ENCODE measurements around the gene RAET1G. TPM values are rescaled to one million over a fixed set of nuclear protein-coding genes. Genes with fewer than 3 reads are reported as not detected.
"Not testable (repeated sequence)": the region's sequence is repeated elsewhere in the genome, so short reads cannot be mapped to it uniquely, and the experiment has no call there.

The RAET1G gene
- total RNA-seq, 4 donors from 2014 or later, result not detected

- in situ Hi-C loops (cut with MboI; ENCODE audit: low pct_ligation_motif_present in 1 of 4, low pct_unique_long_range_greater_than_20kb in 1 of 4, low sequenced_read_pairs in 3 of 4) (loop anchor here in 1 of 4 donors (10.0 kb wide), 1 partner anchor 75 kb away; no protein-coding TSS in a partner anchor), intact Hi-C loops (cut with DNase I; ENCODE audit: low total_unique reads) (no loop called here)
- TF ChIP-seq CTCF (IDR thresholded peaks at IDR 0.05) (no peak), EP300 (IDR thresholded peaks at IDR 0.05; ENCODE audit: low read depth) (no peak), POLR2A (IDR thresholded peaks at IDR 0.05) (no peak), POLR2AphosphoS5 (IDR thresholded peaks at IDR 0.05) (no peak)
- Histone ChIP-seq H3K9me3 (no peaks in the 10 kb centered on the region), H3K27me3 (peaks cover 90% of the 10 kb centered on the region), H3K27ac (no peak overlapping the region), H3K36me3 (no peaks in the 10 kb centered on the region), H3K4me3 (no peak overlapping the region), H3K4me1 (peaks cover 13 to 29% (median 25%) of the 10 kb centered on the region in 4 donors)
- DNase-seq, result no peak
- 21% methylated on average over 3 to 5 of the region's 5 CpGs for WGBS, 2 donors (ENCODE audit: low coverage in 1 of 2)
Measured at GRCh38 chr6:149939356-149939648, 16.4 kb upstream of the RAET1G start.

- Histone ChIP-seq H3K9me3 (no peaks in the 10 kb centered on the region), H3K27ac (no peak overlapping the region), H3K27me3 (peaks cover 93% of the 10 kb centered on the region), H3K4me3 (peak overlapping the region; percentile 14 to 53 (median 32)), H3K4me1 (peaks cover 13 to 29% (median 25%) of the 10 kb centered on the region in 4 donors), H3K36me3 (no peaks in the 10 kb centered on the region)
- DNase-seq, result no peak
- WGBS, 2 donors (ENCODE audit: low coverage in 1 of 2), result 1 to 7% methylated on average over 7 to 57 of the region's 58 CpGs
- in situ Hi-C loops (cut with MboI; ENCODE audit: low pct_ligation_motif_present in 1 of 4, low pct_unique_long_range_greater_than_20kb in 1 of 4, low sequenced_read_pairs in 3 of 4), result loop anchor here in 1 of 4 donors (10.0 kb wide), 1 partner anchor 76 kb away; no protein-coding TSS in a partner anchor
- TF ChIP-seq CTCF (IDR thresholded peaks at IDR 0.05), result no peak
- TF ChIP-seq EP300 (IDR thresholded peaks at IDR 0.05; ENCODE audit: low read depth), result no peak
- intact Hi-C loops (cut with DNase I; ENCODE audit: low total_unique reads), result no loop called here
Measured at GRCh38 chr6:149938571-149939355, 15.8 kb upstream of the RAET1G start.

GRCh38 chr6:149938013-149938570, 15.2 kb upstream of the RAET1G start:
- Histone ChIP-seq H3K4me3 (peak overlapping the region in 3 of 4 donors; percentile 29 to 53 (median 36)), H3K27me3 (peaks cover 96% of the 10 kb centered on the region), H3K4me1 (peaks cover 13 to 29% (median 25%) of the 10 kb centered on the region in 4 donors)
- H3K27ac ChIP-seq; H3K9me3 ChIP-seq; H3K36me3 ChIP-seq; intact Hi-C loops (cut with DNase I; ENCODE audit: low total_unique reads); DNase-seq: not testable (repeated sequence)
- in situ Hi-C loops (cut with MboI; ENCODE audit: low pct_ligation_motif_present in 1 of 4, low pct_unique_long_range_greater_than_20kb in 1 of 4, low sequenced_read_pairs in 3 of 4), result loop anchor here in 1 of 4 donors (10.0 kb wide), 1 partner anchor 77 kb away; no protein-coding TSS in a partner anchor
- WGBS, 2 donors (ENCODE audit: low coverage in 1 of 2), result 0 to 6% methylated on average over 6 to 16 of the region's 20 CpGs
- TF ChIP-seq CTCF (IDR thresholded peaks at IDR 0.05), result peak in 2 of 5 experiments; percentile 3 to 9

GRCh38 chr6:149936743-149937142, 13.8 kb upstream of the RAET1G start:
- no peaks in the 10 kb centered on the region for H3K36me3 ChIP-seq
- WGBS, 2 donors (ENCODE audit: low coverage in 1 of 2), result 17 to 34% methylated on average over 1 to 2 of the region's 2 CpGs
- no peak for DNase-seq
- no peak overlapping the region for H3K4me3 ChIP-seq
- peaks cover 95% of the 10 kb centered on the region for H3K27me3 ChIP-seq
- in situ Hi-C loops (cut with MboI; ENCODE audit: low pct_ligation_motif_present in 1 of 4, low pct_unique_long_range_greater_than_20kb in 1 of 4, low sequenced_read_pairs in 3 of 4), result loop anchor here in 1 of 4 donors (10.0 kb wide), 1 partner anchor 78 kb away; no protein-coding TSS in a partner anchor
- no peaks in the 10 kb centered on the region for H3K9me3 ChIP-seq
- intact Hi-C loops (cut with DNase I; ENCODE audit: low total_unique reads), result no loop called here
- no peak for TF ChIP-seq POLR2AphosphoS5 (IDR thresholded peaks at IDR 0.05)
- TF ChIP-seq CTCF (IDR thresholded peaks at IDR 0.05), result no peak
- TF ChIP-seq POLR2A (IDR thresholded peaks at IDR 0.05), result no peak
- TF ChIP-seq EP300 (IDR thresholded peaks at IDR 0.05; ENCODE audit: low read depth), result no peak
- peaks cover 6 to 23% (median 19%) of the 10 kb centered on the region in 4 donors for H3K4me1 ChIP-seq
- no peak overlapping the region for H3K27ac ChIP-seq
